GM23248 (cell line): ENCODE data around the gene ZNF322.

ENCODE experiments used
- EZH2 ChIP-seq: fragments of 200-600 bp; sonication (generic); IDR thresholded peaks from 2 replicates; pipeline ENCODE4 v1.6.1; 2018; ENCODE audit warnings: antibody characterized with exemption, mild to moderate bottlenecking; ENCODE audit not compliant: insufficient read depth, poor library complexity, severe bottlenecking
- EZH2phosphoT487 ChIP-seq: fragments of 200-600 bp; sonication (generic); IDR thresholded peaks from 2 replicates; pipeline ENCODE4 v1.6.1; 2018; ENCODE audit warnings: antibody characterized with exemption, moderate library complexity, mild to moderate bottlenecking, low read depth; ENCODE audit not compliant: insufficient read depth

- TF ChIP-seq EZH2 (no peak), EZH2phosphoT487 (no peak)
These were observed 18.7 kb downstream of the ZNF322 start for GRCh38 chr6:26640806-26641205.
